COLO668 (cell line): ENCODE data around the gene MED26.
"Not testable (repeated sequence)": the region's sequence is repeated elsewhere in the genome, so short reads cannot be mapped to it uniquely, and the experiment has no call there.

Source experiments
- DNase-seq: peaks from one replicate; lab custom pipeline; 2025; ENCODE audit not compliant: unreplicated experiment; lab: John Stamatoyannopoulos, UW

The MED26 gene

GRCh38 chr19:16575861-16576689 is 51.9 kb downstream of the MED26 start:
- DNase-seq = no peak

DNA sequence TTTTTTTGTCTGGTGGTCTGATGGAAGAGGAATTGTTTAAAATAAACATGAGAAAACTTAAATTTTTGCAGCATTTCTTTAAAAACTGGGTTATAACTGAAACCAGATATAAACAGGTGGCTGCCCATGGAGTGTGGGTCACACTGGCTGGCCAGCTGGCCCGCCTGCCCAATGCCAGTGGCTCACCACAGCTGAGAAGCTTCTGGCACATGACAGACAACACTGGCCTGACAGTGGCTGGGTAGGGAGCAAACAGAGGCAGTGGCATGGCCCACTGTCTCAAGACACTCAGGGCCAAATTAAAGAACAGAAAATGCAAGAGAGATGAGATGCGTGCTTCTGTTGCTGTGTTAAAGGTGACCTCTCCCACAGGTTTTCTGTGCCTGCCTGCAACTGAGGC is 52.7 kb downstream of the MED26 start:
- DNase-seq = no peak

DNA sequence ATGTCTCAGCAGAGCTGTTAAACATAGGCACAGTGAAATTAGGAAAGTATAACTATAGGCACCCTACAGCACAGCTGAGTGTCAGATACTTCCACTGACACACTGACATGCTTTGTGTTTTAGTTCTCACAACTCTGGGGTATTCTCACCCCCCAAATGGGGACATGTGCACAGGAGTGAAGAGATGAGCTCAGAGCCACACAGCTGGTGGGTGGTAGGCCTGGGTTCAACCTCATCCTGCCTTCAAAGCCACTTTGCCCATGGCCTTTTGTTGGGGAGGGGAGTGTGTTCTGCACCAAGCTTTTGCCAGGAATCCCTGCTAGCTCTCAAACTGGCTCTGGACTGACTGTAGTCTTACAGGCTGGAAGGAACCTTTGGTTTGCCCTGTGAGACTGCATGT is 54.1 kb downstream of the MED26 start:
- no peak for DNase-seq

GRCh38 chr19:16573296-16573695 is 54.7 kb downstream of the MED26 start:
- DNase-seq = no peak

GRCh38 chr19:16572332-16573211 is 55.4 kb downstream of the MED26 start, which contains the start of gene SLC35E1:
SLC35E1 (minus strand) TSS chr19:16572415; CDS start chr19:16572364, 51 bp downstream.
- peak; percentile 97 for DNase-seq

DNA sequence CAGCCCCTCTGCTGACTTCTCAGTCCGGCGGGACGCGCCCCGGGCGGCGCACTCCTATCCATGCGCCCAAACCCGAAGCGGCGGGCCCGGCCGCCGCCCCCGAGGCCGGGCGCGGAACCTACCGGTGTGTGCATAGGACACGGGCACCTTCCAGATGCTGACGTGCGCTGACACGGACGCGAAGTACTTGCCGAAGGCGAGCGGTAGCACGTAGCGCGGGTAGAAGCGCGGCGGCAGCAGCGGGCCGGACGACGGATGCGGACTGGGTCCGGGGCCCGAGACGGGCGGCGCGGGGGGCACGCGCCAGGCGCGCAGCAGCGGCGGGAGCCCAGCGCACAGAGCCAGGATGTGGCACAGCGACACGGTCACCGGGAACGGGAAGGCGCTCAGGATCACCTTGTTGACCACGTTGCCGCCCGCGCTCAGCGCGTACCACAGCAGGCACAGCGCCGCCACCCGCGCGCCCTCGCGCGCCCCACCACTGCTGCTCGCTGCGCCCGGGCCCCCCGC is 56.1 kb downstream of the MED26 start:
- DNase-seq = no peak

GRCh38 chr19:16571283-16571682 is 56.7 kb downstream of the MED26 start:
- peak; percentile 20 for DNase-seq

DNA sequence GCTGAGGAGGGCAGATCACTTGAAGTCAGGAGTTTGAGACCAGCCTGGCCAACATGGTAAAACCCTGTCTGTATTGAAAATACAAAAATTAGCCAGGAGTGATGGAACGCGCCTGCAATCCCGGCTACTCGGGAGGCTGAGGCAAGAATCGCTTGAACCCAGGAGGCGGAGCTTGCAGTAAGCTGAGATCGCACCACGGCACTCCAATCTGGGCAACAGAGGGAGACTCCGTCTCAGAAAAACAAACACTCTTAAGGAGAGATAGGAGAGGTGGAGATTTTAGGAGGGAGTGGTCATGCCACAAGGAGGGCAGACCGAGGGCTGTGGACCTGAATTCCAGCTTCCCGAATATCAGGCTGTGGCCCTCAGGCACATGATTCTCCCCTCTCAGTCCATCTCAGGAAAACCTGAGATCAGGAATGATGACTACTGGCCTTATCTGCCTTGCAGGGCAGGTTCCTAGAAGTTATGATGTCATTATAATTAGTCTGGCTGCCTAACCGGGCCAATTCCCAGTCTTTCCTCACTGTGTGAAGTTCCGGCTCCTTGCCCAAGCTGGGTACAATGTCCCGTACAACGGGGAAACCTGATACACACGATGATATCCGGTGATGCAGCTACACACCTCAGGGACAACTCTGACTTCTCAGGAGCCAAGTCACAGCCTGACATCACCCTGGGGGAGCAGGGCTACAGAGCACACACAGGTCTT is 58.2 kb downstream of the MED26 start:
- no peak for DNase-seq

DNA sequence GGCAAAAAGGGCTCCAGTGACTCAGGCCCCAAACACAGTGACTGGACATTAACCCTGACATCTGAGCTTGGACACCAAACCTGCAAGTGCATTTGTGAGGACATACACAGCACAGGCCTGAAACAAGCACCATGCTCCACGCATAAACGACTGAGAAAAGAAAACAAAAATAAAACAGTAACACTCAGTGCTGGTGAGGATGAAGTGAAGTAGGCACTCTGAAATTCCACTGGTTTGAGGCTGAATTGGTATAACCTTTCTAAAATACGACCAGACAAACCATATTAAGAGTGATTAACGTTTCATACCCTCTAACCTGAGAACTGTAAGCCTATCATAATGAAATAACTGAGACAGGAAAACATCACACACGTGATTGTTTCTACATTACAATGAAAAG is 61.3 kb downstream of the MED26 start:
- no peak for DNase-seq

- no peak for DNase-seq
Measured at GRCh38 chr19:16566161-16566560, 61.8 kb downstream of the MED26 start.

- DNase-seq = no peak
Measured at GRCh38 chr19:16564842-16565241, 63.2 kb downstream of the MED26 start.

DNA sequence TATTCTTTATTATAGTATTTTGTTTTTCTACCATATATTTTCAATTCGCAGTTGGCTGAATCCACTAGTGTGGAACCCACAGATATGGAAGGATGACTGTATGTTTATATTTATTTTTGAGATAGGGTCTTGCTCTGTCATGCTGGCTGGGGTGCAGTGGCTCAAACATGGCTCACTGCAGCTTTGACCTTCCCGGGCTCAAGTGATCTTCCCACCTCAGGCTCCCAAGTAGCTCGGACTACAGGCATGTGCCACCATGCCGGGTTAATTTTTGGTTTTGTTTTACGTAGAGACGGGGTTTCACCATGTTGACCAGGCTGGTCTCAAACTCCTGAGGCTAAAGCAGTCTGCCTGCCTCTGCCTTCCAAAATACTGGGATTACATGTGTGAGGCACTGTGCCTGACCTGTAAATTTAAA is 65.4 kb downstream of the MED26 start:
- DNase-seq = no peak

- DNase-seq = no peak
Measured at GRCh38 chr19:16561382-16561781, 66.6 kb downstream of the MED26 start.

- DNase-seq = no peak
Measured at GRCh38 chr19:16559780-16560276, 68.2 kb downstream of the MED26 start.

- DNase-seq = no peak
Measured at GRCh38 chr19:16554776-16555175, 73.2 kb downstream of the MED26 start.

GRCh38 chr19:16551902-16552301 is 76.1 kb downstream of the MED26 start:
- not testable (repeated sequence) for DNase-seq

DNA sequence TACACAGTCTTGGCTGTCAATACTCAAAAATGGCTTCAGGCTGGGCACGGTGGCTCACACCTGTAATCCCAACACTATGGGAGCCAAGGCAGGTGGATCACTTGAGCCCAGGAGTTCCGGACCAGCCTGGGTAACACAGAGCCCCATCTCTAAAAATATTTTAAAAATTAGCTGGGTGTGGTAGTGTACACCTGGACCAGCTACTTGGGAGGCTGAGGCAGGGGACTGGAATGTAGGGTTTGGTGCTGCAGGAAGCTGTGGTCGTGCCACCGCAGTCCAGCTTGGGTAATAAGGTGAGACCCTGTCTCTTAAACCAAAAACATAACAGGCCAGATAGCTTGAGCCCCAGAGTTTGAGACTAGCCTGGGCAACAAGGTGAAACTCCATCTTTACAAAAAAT is 79.0 kb downstream of the MED26 start:
- DNase-seq = no peak

- no peak for DNase-seq
Measured at GRCh38 chr19:16544473-16545231, 83.4 kb downstream of the MED26 start.

DNA sequence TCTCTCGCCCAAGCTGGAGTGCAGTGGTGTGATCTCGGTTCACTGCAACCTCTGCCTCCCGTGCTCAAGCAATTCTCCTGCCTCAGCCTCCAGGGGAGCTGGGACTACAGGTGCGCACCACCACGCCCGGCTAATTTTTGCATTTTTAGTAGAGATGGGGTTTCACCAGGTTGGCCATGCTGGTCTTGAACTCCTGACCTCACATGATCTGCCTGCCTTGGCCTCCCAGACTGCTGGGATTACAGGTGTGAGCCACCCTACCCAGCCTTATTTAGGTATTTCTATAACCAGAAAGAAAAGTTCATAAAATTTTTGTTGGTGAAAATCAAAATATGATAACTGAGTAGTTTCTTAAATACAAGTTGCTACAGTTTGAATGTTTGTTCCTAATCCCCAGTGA is 84.3 kb downstream of the MED26 start:
- DNase-seq = not testable (repeated sequence)

DNA sequence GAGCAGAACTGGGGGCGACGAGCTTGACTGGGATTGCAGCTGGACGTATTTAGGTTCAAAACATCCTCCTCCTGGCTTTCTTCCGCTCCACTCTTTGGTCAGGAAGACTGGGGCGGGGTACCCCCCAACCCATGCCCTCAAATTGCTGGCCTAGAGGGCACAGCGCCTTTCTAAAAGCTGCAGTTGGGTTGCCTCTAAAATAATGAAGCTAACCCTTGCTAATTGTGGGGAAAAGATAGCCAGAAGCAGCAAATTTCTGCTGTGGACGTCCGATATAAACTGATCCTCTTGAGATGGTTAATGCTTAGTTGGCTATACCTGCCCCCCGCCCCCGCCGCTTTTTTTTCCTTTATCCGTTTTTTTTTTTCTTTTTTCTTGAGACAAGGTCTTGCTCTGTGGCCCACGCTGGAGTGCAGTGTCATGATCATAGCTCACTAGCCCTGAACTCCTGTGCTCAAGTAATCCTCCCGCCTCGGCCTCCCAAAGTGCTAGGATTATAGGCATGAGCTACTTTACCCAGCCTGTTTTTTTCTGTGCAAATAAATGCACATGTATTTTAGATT is 85.0 kb downstream of the MED26 start:
- peak; percentile 6 for DNase-seq
